K562 (cell line): ENCODE measurements around the gene NEB.

ENCODE experiments used
- ATF3 ChIP-seq, 2 experiments: fragments of 450-650 bp in 1 of 2; sonication (generic) in 1 of 2; formaldehyde crosslinking in 1 of 2; IDR thresholded peaks in 1 of 2; conservative IDR thresholded peaks in 1 of 2; 2 replicates each; pipeline versions ENCODE4 v1.6.1 to v1.8.1; 2016 to 2023; ENCODE audit warnings: mild to moderate bottlenecking in 2 of 2, moderate library complexity in 2 of 2, inconsistent platforms in 1 of 2, missing genetic modification reagents in 1 of 2
- CTCF ChIP-seq, 3 experiments: IDR thresholded peaks in 2 of 3; conservative IDR thresholded peaks in 1 of 3; 2 replicates each; pipeline ENCODE4 v1.5.1; 2011 to 2012; ENCODE audit warnings: low read length in 3 of 3, mild to moderate bottlenecking in 3 of 3, control low read depth in 2 of 3, improper control_type of control experiment in 1 of 3, inconsistent platforms in 1 of 3, low read depth in 1 of 3, mixed read lengths in 1 of 3, moderate library complexity in 1 of 3; ENCODE audit not compliant: insufficient read depth in 2 of 3
- FOSL1 ChIP-seq: fragments of 200-800 bp; sonication (Bioruptor generic); conservative IDR thresholded peaks from 2 replicates; pipeline ENCODE4 v1.6.1; 2016; ENCODE audit warnings: missing genetic modification characterization, missing compliant biosample characterization
- NFE2 ChIP-seq: IDR thresholded peaks from 2 replicates; pipeline ENCODE4 v1.6.1; 2014; ENCODE audit warnings: antibody characterized with exemption, low read depth
- REST ChIP-seq, 2 experiments: fragments of 450-650 bp; formaldehyde crosslinking in 1 of 2; IDR thresholded peaks; 2 replicates each; pipeline versions ENCODE4 v1.4.0 to v1.6.1; 2014 to 2020; ENCODE audit warnings: mild to moderate bottlenecking in 2 of 2, borderline replicate concordance in 1 of 2, low read depth in 1 of 2
- TEAD4 ChIP-seq, 2 experiments: sonication (generic) in 1 of 2; formaldehyde crosslinking in 1 of 2; IDR thresholded peaks; 2 replicates each; pipeline versions ENCODE4 v1.6.1 to v1.8.0; 2012 to 2022; ENCODE audit warnings: borderline replicate concordance in 1 of 2, inconsistent platforms in 1 of 2, low read length in 1 of 2, mild to moderate bottlenecking in 1 of 2, missing genetic modification reagents in 1 of 2
- YBX1 ChIP-seq: fragments of 450-650 bp; IDR thresholded peaks from 2 replicates; pipeline ENCODE4 v1.7.1; 2016; ENCODE audit warnings: mild to moderate bottlenecking

GRCh38 chr2:151707857-151708256, 26.4 kb downstream of the NEB start:
- TF ChIP-seq YBX1 = no peak
- no peak for TF ChIP-seq TEAD4 (IDR thresholded peaks at IDR 0.05; ENCODE audit: low read length)
- no peak for TF ChIP-seq TEAD4 (CRISPR knock-in tag; IDR thresholded peaks at IDR 0.05; ENCODE audit: borderline replicate concordance)
- no peak for TF ChIP-seq ATF3 (IDR thresholded peaks at IDR 0.05)
- TF ChIP-seq ATF3 (CRISPR knock-in tag; conservative IDR thresholded peaks at IDR 0.05) = no peak
- TF ChIP-seq FOSL1 (tag) = no peak
- TF ChIP-seq REST (IDR thresholded peaks at IDR 0.05; ENCODE audit: borderline replicate concordance) = no peak
- TF ChIP-seq REST (CRISPR knock-in tag; IDR thresholded peaks at IDR 0.05; ENCODE audit: low read depth) = no peak
- TF ChIP-seq CTCF (IDR thresholded peaks at IDR 0.05 in 2 of 3, conservative IDR thresholded peaks at IDR 0.05 in 1 of 3; ENCODE audit: insufficient read depth in 2 of 3, low read depth in 1 of 3, low read length in 3 of 3) = no peak
- TF ChIP-seq NFE2 = no peak
